ENCODE data around the gene SMIM12. TPM values are rescaled to one million over a fixed set of nuclear protein-coding genes. Genes with fewer than 3 reads are reported as not detected.
A peak's percentile ranks its signal among the peaks of the same experiment; 100 is the strongest.

SMIM12 gene, protein sequence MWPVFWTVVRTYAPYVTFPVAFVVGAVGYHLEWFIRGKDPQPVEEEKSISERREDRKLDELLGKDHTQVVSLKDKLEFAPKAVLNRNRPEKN
- 58.7 and 59.3 TPM in 2 replicates for total RNA-seq

DNA sequence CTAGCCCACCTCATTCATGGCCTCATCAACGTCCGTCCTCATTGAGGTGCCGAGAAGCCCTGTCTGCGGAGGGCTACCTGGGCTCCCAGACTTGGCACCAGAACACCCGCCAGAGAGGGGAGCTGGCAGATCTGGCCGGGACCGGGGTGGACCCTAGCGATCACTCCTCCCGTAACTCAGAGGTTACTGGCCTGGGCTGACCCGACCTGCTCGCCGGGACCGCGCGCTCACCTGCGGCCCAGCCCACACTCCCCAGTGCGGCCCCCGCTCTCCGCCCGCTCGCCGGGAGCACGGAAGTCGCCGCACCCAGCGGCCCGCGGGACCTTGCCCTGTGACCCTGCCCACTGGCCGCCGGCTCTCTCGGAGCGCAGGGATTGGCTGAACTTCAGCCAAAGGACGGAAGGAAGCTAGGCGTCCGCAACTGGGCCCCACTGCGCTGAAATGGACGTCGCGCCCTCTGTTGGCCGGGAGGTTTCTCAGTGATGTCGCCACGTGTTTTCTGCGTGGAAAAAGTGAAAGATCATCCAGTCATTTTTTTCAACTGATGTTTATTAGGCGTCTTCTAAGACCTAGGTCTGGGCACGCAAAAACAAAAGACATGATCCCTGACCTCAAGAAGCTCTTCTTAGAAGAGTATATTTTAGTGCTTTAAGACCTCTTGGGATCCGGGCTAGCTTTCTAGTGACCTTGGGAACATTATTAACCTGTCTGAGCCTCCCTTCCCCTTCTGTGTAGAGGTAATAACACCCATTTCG, at the start of gene SMIM12:
Gene SMIM12, minus strand, starts transcription at position 304 of the 755 bp plus-strand sequence. CDS start 3,772 bp downstream, outside the sequence.
- Mint-ChIP-seq H3K27me3 (ENCODE audit: low read depth) (no peaks in the 10 kb centered on the region), H3K4me3 (ENCODE audit: low read depth) (peak within 1 kb of the TSS; percentile 98), H3K9me3 (no peaks in the 10 kb centered on the region), H3K36me3 (ENCODE audit: low read depth) (peaks cover 19% of the 10 kb centered on the region), H3K4me1 (ENCODE audit: low read depth) (peaks cover 46% of the 10 kb centered on the region), H3K27ac (peak within 1 kb of the TSS; percentile 97)
- DNase-seq (ENCODE audit: low spot score) = peak; percentile 86
- intact Hi-C loops (cut with micrococcal nuclease) = loop anchor here (1.0 to 5.0 kb wide), 3 partner anchors 128 to 323 kb away; partner anchors contain the start of gene TMEM35B

DNA sequence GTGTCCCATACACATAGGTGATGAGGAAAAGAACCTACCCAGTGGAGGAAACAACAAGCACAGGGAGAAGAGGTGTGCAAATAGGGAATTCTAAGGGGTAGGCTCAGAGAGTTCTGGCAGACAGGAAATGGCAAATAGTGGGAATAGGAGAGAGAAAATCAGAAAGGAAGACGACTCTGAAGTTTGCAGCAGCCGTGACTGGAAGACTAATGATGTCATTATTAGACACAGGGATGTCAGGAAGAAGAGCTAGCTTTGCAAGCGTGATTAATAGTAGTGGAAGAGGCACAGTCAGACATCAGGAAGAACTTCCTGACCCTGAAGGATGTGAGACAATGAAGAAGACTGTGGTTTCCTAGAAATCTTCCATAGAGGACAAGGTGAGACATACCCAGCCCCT, 48.8 kb upstream of the SMIM12 start:
- intact Hi-C loops (cut with micrococcal nuclease) = no loop called here
- no peak overlapping the region for H3K27ac Mint-ChIP-seq
- no peaks in the 10 kb centered on the region for H3K9me3 Mint-ChIP-seq
- H3K27me3 Mint-ChIP-seq (ENCODE audit: low read depth) = no peaks in the 10 kb centered on the region
- no peaks in the 10 kb centered on the region for H3K4me1 Mint-ChIP-seq (ENCODE audit: low read depth)
- no peak overlapping the region for H3K4me3 Mint-ChIP-seq (ENCODE audit: low read depth)
- H3K36me3 Mint-ChIP-seq (ENCODE audit: low read depth) = no peaks in the 10 kb centered on the region
- DNase-seq (ENCODE audit: low spot score) = no peak

DNA sequence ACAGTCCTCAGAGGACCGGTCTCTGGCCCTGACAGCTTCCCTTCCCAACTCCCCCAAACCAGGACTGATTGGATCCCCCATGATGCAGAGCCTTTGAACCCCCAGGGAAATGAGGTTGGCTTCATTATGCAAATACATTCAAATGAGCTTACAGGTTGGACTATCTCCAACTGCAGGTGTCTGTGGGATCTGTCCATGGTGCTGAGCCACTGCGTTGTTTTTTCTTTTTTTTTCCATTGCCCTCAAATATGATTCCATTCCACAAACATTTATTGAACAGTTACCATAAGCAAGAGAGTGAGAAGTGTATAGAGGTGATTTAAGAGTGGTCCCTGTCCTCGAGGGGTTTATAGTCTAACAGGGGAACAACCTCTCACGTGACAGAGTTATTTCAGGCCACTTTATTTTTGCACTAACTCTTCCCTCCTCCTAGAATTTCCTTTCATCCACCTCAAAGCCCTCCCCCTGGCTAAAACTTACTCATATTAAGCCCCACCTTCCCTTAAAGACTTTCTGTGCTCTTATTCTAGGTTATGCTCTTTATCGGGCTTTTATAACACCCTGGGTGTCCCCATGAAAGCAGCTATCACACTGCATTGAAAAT, 48.0 kb upstream of the SMIM12 start:
- no peaks in the 10 kb centered on the region for H3K9me3 Mint-ChIP-seq
- no peak overlapping the region for H3K4me3 Mint-ChIP-seq (ENCODE audit: low read depth)
- no peaks in the 10 kb centered on the region for H3K36me3 Mint-ChIP-seq (ENCODE audit: low read depth)
- H3K27me3 Mint-ChIP-seq (ENCODE audit: low read depth) = no peaks in the 10 kb centered on the region
- H3K4me1 Mint-ChIP-seq (ENCODE audit: low read depth) = no peaks in the 10 kb centered on the region
- no peak overlapping the region for H3K27ac Mint-ChIP-seq
- DNase-seq (ENCODE audit: low spot score) = no peak
- intact Hi-C loops (cut with micrococcal nuclease) = no loop called here

DNA sequence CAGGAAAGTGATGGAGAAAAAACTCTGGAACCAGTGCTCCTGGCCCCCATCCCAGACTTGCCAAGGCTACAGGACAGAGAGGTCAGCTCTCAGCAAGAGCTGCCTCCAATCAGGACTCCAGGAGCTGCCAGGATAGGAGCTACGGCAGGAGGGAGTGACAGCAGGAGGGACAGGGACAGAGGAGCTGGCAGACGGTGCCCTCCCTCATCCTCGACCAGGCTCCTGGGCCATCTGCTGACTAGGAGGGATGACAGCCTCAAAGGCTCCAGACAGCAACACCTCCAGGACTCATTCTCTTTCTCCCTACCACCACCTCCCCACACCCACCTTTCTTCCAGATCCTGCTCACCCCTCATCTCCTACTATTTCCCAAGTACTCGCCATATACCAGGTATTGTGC, 47.2 kb upstream of the SMIM12 start:
- no peaks in the 10 kb centered on the region for H3K4me1 Mint-ChIP-seq (ENCODE audit: low read depth)
- intact Hi-C loops (cut with micrococcal nuclease) = no loop called here
- DNase-seq (ENCODE audit: low spot score) = no peak
- H3K4me3 Mint-ChIP-seq (ENCODE audit: low read depth) = no peak overlapping the region
- H3K9me3 Mint-ChIP-seq = no peaks in the 10 kb centered on the region
- H3K27ac Mint-ChIP-seq = no peak overlapping the region
- H3K36me3 Mint-ChIP-seq (ENCODE audit: low read depth) = no peaks in the 10 kb centered on the region
- H3K27me3 Mint-ChIP-seq (ENCODE audit: low read depth) = peaks cover 3% of the 10 kb centered on the region

DNA sequence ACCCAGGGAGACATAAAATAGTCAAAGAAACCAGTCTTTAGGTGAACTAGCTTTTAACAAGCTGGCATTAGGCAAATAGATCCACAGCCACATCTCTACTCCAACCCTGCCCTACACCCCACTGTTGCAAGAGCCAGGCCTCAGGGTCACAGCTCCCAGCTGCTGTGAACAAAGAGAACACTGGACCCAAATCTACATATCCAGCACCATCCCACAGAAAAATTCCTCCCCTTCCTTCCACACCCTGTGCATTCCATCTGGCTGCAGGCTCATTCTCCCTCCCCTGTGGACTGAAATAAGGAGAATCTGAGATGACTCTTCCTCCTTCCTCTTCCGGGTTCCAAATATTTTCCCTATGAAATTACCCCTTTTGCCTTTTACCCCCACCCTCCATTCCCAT, 46.7 kb upstream of the SMIM12 start:
- Mint-ChIP-seq H3K4me1 (ENCODE audit: low read depth) (no peaks in the 10 kb centered on the region), H3K27me3 (ENCODE audit: low read depth) (peaks cover 5% of the 10 kb centered on the region), H3K9me3 (no peaks in the 10 kb centered on the region), H3K36me3 (ENCODE audit: low read depth) (no peaks in the 10 kb centered on the region), H3K4me3 (ENCODE audit: low read depth) (no peak overlapping the region), H3K27ac (no peak overlapping the region)
- no peak for DNase-seq (ENCODE audit: low spot score)
- intact Hi-C loops (cut with micrococcal nuclease) = no loop called here

DNA sequence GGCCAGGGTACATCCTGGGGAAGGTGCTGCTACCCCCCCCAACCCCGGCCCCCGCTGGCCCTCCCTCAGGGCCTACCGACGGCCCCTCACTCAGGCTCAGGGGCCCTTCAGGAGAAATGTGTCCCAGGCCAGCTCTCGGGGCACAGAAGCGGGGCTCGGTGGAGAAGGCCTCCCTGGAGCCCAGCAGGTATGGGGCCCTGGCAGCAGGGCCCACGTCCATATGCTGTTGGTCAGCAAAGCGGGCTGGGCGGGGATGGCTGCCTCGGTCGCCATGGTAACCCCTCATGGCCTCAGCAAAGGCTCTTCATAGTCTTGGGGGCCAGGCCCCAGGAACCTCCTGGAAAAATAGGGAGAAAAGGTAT, 45.5 kb upstream of the SMIM12 start:
- DNase-seq (ENCODE audit: low spot score) = no peak
- Mint-ChIP-seq H3K9me3 (no peaks in the 10 kb centered on the region), H3K4me3 (ENCODE audit: low read depth) (no peak overlapping the region), H3K27me3 (ENCODE audit: low read depth) (peaks cover 8% of the 10 kb centered on the region), H3K36me3 (ENCODE audit: low read depth) (no peaks in the 10 kb centered on the region), H3K27ac (no peak overlapping the region), H3K4me1 (ENCODE audit: low read depth) (no peaks in the 10 kb centered on the region)
- intact Hi-C loops (cut with micrococcal nuclease) = no loop called here

DNA sequence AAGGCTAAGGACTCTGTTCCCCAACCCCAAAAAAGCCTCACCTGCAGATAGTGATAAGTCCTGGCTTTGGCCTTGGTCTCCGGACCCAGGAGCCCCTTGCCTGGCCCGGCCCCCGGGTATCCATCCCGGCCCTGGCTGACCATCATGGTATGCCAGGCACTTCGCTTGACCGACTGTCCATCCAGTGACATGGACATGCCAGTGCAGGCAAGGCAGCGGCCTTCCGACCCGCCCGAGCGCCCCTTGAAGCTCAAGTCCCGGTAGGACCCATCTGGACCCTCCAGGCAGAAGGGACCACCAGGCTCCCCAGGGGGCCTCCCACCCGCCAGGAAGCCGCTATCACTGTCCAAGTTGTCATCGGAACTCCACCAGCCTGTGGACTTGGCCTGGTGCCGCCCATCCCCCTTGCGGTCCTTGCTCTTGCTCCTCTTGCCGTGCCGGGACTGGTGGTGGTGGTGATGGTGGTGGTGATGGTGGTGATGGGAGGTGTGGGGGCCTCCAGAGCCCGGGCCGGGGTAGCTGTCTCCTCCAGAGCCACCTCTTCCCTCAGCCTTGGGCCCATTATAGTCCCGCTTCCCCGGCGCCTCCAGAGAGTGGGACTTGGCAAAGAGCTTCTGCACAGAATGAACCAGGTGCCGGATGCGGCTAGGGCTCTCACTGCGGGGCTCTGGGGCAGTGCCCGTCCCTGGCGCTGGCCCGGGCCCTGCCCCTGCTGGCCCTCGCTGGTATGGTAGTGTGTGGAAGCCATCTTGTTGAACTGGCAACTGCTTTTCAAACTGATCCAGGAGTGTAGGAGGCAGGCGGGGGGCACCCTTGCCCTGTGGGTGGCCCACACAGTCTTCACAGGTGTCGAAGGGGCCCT, 44.9 kb upstream of the SMIM12 start:
- H3K27me3 Mint-ChIP-seq (ENCODE audit: low read depth) = peaks cover 8% of the 10 kb centered on the region
- no peak for DNase-seq (ENCODE audit: low spot score)
- intact Hi-C loops (cut with micrococcal nuclease) = no loop called here
- H3K9me3 Mint-ChIP-seq = no peaks in the 10 kb centered on the region
- H3K4me3 Mint-ChIP-seq (ENCODE audit: low read depth) = no peak overlapping the region
- H3K4me1 Mint-ChIP-seq (ENCODE audit: low read depth) = no peaks in the 10 kb centered on the region
- H3K27ac Mint-ChIP-seq = no peak overlapping the region
- H3K36me3 Mint-ChIP-seq (ENCODE audit: low read depth) = no peaks in the 10 kb centered on the region

DNA sequence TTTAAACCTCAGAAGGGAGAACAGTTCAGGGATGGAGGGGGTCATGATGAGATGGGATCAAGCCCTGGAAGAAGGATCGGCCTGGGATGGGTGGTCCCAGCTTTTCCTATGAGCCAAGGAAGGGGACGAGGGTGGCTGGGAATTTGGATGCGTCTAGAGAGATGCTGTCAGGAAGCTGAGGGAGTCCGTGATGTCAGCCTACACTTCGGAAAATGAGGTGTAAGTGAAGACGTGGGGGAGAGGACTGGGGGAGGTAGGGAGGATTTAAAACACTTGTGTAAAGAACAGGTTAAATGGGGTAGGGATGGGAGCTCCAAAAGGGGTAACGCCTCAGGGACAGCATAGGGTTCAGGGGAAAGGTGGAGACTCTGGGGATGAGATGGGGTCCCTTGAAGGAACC, 42.4 kb upstream of the SMIM12 start:
- no peak overlapping the region for H3K27ac Mint-ChIP-seq
- H3K36me3 Mint-ChIP-seq (ENCODE audit: low read depth) = no peaks in the 10 kb centered on the region
- no peaks in the 10 kb centered on the region for H3K9me3 Mint-ChIP-seq
- no peak for DNase-seq (ENCODE audit: low spot score)
- no peak overlapping the region for H3K4me3 Mint-ChIP-seq (ENCODE audit: low read depth)
- no peaks in the 10 kb centered on the region for H3K4me1 Mint-ChIP-seq (ENCODE audit: low read depth)
- intact Hi-C loops (cut with micrococcal nuclease) = no loop called here
- H3K27me3 Mint-ChIP-seq (ENCODE audit: low read depth) = peaks cover 11% of the 10 kb centered on the region

DNA sequence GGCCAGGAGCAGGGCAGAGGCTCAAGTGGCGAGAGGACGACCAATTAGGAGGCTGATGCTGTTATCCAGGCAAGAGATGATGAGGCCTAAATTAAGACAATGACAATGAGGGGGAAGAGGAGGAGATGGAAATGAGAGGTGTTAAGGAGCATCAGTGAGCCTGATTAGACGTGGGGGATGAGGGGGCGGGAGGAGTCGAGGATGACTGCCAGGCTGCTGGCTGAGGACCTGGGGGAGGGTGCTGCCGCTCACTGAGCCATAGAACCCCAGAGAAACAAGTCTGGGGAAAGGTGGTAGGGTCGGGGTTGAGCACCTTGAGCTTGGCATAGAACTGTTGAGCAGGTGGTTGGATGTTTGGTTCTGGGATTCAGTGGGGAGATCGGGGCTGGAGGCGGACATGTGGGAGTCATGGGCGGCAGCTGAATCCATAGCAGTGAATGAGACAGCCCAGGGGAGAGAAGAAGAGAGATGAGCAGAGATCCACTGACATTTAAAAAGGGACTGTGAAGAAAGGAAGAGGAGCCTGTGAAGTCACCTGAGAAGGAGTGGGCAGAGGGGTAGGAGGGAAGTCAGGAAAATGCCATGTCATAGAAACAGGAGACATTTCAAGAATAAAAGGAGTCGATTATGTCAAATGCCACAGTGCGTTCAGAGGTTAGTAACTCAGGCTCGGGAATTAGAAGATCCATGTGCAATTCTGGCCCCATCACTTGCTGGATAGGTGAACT, 41.4 kb upstream of the SMIM12 start:
- H3K4me1 Mint-ChIP-seq (ENCODE audit: low read depth) = no peaks in the 10 kb centered on the region
- no peaks in the 10 kb centered on the region for H3K36me3 Mint-ChIP-seq (ENCODE audit: low read depth)
- H3K27ac Mint-ChIP-seq = no peak overlapping the region
- intact Hi-C loops (cut with micrococcal nuclease) = no loop called here
- DNase-seq (ENCODE audit: low spot score) = no peak
- no peak overlapping the region for H3K4me3 Mint-ChIP-seq (ENCODE audit: low read depth)
- H3K9me3 Mint-ChIP-seq = no peaks in the 10 kb centered on the region
- peaks cover 12% of the 10 kb centered on the region for H3K27me3 Mint-ChIP-seq (ENCODE audit: low read depth)

DNA sequence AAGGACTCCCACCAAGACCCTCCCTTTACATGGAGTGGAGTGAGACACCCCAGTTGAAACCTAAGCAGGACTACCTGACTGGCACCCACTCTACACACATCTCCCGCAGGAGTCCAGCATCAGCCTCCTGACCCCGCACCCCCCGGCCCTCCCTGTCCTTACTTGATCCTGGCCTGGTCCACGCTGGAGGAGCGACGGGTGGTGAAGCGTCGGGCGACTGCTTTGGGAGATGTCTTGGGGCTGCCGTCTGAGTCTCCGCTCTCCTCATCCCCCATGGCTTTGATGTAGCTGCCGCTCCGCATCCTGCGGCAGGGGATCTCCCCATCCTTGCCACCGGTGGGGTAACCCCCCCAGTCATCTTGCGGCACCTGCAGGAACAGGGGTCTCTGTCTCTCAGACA, 40.4 kb upstream of the SMIM12 start:
- no peaks in the 10 kb centered on the region for H3K36me3 Mint-ChIP-seq (ENCODE audit: low read depth)
- DNase-seq (ENCODE audit: low spot score) = no peak
- H3K27me3 Mint-ChIP-seq (ENCODE audit: low read depth) = peaks cover 12% of the 10 kb centered on the region
- intact Hi-C loops (cut with micrococcal nuclease) = no loop called here
- no peaks in the 10 kb centered on the region for H3K4me1 Mint-ChIP-seq (ENCODE audit: low read depth)
- no peak overlapping the region for H3K27ac Mint-ChIP-seq
- H3K9me3 Mint-ChIP-seq = no peaks in the 10 kb centered on the region
- no peak overlapping the region for H3K4me3 Mint-ChIP-seq (ENCODE audit: low read depth)

DNA sequence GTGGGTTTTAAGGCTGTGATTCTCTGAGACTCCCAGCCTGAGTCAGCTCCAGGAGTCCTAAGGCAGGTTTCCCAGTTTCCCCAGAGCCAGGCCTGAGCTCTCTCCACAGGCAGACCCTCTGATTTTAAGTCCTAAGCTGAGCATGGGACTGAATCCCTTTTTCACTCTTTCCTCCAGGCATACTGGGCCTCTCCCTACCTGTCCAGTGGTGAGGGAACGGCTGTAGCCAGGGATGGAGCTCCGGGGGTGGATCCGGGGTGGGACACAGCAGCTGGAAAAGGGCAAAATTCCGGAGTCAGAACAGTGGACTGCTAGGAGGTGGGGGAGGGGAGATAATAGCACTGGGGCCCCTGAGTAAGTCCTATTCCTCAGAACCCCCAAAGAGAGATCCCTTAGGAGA, 39.9 kb upstream of the SMIM12 start:
- H3K36me3 Mint-ChIP-seq (ENCODE audit: low read depth) = no peaks in the 10 kb centered on the region
- H3K4me3 Mint-ChIP-seq (ENCODE audit: low read depth) = no peak overlapping the region
- H3K4me1 Mint-ChIP-seq (ENCODE audit: low read depth) = no peaks in the 10 kb centered on the region
- no peak for DNase-seq (ENCODE audit: low spot score)
- H3K9me3 Mint-ChIP-seq = no peaks in the 10 kb centered on the region
- no peak overlapping the region for H3K27ac Mint-ChIP-seq
- intact Hi-C loops (cut with micrococcal nuclease) = no loop called here
- peaks cover 13% of the 10 kb centered on the region for H3K27me3 Mint-ChIP-seq (ENCODE audit: low read depth)

DNA sequence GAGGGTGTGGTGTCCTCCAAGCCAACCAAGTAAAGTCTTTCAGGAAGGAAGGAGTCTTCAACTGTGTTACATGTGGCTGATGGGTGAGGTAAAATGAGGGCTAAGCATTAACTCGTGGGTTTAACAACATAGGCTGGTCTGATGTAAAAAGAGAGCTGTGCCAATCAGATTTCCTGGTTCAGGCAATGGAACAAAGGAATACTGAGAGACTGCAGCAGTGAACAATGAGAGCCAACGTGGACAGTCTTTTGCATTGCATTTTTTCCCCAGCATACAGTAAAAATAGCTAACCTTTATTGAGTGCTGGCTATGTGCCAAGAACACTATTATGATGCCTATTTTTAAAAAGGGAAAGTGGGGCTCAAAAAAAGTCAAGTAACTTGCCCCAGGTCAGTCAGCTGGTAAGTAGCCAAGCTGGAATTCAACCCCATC, 38.8 kb upstream of the SMIM12 start:
- H3K36me3 Mint-ChIP-seq (ENCODE audit: low read depth) = no peaks in the 10 kb centered on the region
- no peaks in the 10 kb centered on the region for H3K4me1 Mint-ChIP-seq (ENCODE audit: low read depth)
- peaks cover 17% of the 10 kb centered on the region for H3K27me3 Mint-ChIP-seq (ENCODE audit: low read depth)
- no peak for DNase-seq (ENCODE audit: low spot score)
- H3K4me3 Mint-ChIP-seq (ENCODE audit: low read depth) = no peak overlapping the region
- peaks cover under 1% of the 10 kb centered on the region for H3K9me3 Mint-ChIP-seq
- H3K27ac Mint-ChIP-seq = no peak overlapping the region
- intact Hi-C loops (cut with micrococcal nuclease) = no loop called here
